Stimulated activated CD4-positive, alpha-beta T cell treated with anti-CD3 and anti-CD28 coated beads, Interleukin-12 subunit alpha, Interleukin-12 subunit beta, amount 100 ng/mL, for 24 hours (primary cell): ENCODE results near the gene CYRIA.
A peak's percentile ranks its signal among the peaks of the same experiment; 100 is the strongest.

Experiments used
- DNase-seq, 2 experiments: peaks; one replicate each; pipeline ENCODE4 v3.0.0-alpha.2; 2020; ENCODE audit warnings: low read depth in 2 of 2

The CYRIA gene

DNA sequence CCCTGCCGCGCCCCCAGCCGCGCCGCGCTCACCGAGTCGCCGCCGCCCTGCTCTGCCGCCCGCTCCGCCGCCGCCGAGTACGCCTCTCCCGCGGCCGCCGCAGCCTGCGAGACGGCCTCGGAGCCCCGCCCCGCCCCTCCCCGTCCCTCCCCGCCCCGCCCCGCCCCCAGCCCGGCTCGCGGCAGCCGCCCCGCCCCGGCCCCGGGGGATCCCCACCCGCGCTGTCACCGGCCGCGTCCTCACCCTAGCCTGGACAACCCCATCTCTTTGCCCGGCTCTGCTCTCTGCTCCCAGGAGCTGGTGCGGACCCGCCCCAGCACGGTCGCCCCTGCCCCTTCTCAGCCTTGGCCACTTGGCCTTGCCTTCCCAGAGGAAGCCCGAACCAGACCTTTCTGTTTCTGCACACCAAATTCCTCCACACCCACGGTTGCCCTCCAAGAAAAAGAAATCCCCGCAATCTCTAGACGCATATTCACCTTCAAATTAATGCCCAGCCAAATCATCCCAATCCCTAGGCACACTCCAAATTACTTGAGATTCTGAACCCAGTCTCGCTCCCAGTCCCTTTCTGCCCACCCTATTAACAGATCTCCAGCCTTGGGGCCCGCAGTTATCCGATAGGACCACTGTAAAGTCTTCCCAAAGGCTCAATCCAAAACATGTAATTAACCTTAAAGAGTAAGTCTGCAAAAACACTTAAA is at the start of gene CYRIA:
Gene CYRIA (minus strand): TSS at position 87 of the 701 bp plus-strand sequence. CDS start 77,715 bp downstream, outside the sequence.
- DNase-seq: peak; percentile 6 to 21

GRCh38 chr2:16713011-16713423 is 47.4 kb upstream of the CYRIA start:
- no peak for DNase-seq

DNA sequence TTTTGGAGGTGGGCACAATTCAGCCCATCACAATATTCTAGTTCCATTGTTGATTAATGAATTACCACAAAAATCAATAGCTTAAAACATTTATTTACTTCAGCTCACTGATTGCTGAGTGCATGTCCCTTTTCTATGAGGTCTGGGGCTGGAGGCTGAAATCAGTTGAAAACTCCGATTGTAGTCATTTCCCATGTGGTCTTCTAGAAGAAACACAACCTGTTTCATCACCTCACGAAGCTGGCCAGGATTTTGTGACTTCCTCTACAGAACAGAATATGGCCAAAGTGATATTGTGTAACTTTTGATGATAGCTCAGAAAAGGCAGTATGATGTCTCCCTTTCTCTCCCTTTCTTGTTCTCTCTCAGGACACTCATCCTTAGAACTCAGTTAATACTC is 44.1 kb upstream of the CYRIA start:
- no peak for DNase-seq

DNA sequence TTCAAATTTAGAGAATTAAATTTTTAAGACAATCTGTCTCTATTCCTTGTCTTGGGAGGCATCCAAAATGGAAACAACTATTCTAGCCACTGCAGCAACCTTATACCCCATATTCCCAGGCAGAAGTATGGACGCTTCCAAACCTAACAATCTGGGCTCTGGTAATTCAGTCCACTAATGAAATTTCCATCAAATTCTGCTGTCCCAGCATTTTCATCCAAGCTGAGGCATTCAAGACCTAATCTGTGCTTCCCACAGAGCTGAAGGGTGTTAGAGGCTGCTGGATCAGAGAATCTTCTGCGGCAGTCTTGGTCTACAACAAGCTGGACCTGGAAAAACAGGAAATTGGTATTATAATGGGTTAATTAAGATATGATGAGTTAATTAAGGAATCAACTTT is 42.5 kb upstream of the CYRIA start:
- no peak for DNase-seq

GRCh38 chr2:16707014-16707623 is 41.5 kb upstream of the CYRIA start:
- DNase-seq: no peak

DNA sequence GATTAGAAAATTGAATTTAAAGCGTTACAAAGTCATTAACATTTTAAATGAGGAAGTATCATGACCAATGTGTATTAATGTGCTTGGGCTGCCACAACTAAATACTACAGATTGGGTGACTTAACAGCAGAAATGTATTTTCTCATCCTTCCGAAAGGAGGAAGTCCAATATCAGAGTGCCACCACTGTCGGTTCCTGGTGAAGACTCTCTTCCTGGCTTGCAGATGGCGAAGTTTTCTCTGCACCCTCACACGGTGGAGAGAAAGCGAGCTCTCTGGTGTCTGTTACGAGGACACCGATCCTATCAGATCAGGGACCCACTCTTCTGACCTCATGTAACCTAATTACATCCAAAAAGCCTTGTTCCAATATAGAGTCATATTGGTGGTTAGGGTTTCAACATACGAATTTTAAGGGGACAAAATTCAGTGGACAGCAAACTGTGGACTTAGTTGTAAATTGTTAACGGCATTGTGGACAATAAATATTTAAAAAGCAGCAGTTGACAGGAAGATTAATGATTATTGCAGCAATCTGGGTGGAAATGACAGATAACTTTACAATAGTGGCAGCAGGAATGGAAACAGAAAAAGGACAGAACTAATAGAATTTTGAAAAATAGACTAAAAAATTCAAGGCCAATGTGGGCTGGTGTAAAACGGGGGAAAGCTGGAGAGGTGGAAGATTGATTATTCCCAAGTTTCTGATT is 35.1 kb upstream of the CYRIA start:
- no peak for DNase-seq

DNA sequence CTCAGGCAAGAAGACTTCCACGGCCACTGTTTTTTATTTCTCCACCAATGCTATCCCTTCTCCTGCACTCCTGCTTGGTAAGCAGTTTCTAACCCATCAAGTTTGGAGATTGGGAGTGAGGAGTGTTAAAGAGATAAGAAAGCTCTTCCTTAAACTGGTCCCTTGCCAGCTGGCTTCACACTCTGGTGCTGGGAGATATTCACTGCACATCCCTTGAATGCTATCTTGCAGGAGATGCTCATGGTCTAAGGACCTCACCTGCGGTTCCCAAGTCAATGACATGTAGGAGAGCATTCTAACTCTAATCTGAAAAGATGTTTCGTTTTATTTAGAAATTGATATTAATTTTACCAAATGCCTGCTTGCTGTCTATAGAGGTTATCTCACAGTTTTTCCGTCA is 28.2 kb upstream of the CYRIA start:
- no peak for DNase-seq

GRCh38 chr2:16691261-16691660 is 25.6 kb upstream of the CYRIA start:
- DNase-seq: no peak

- no peak for DNase-seq
Observed at GRCh38 chr2:16687955-16688354, 22.3 kb upstream of the CYRIA start.

DNA sequence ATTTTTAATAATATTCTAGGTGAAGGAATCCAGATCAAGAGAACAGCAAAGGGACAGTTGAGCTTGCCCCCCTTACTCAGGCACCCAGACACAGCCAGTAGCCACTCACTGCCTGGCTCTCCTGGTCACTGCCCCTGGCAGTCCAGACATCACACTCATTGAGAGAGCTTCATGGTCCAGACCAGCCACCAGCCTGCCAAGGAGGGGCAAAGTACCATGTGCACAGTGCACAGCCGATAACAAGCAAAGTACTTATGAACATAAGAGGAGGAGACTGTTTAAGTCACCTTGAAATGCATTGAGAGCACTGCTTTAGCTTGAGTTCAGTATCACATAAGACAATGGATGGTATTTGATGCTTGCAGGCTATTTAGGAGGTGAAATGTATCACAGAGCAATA is 21.6 kb upstream of the CYRIA start:
- no peak for DNase-seq

GRCh38 chr2:16686641-16687040 is 21.0 kb upstream of the CYRIA start:
- DNase-seq: no peak

DNA sequence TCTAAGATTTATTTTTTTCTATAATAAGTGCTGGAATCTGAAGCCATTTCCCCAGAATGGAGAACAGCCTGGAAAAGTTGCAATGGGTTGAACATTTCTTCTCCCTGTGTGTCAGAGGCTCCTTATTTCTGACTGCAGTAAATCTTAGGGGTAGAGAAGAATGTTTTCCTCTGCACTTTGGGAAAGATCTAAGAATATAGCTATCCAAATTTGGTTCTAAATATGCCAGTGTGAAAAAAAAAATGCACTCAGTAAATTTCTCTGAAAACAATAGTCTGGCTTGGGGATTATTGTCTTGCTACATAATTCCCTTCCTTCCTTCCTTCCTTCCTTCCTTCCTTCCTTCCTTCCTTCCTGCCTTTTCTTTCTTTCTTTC is 19.7 kb upstream of the CYRIA start:
- DNase-seq: no peak

DNA sequence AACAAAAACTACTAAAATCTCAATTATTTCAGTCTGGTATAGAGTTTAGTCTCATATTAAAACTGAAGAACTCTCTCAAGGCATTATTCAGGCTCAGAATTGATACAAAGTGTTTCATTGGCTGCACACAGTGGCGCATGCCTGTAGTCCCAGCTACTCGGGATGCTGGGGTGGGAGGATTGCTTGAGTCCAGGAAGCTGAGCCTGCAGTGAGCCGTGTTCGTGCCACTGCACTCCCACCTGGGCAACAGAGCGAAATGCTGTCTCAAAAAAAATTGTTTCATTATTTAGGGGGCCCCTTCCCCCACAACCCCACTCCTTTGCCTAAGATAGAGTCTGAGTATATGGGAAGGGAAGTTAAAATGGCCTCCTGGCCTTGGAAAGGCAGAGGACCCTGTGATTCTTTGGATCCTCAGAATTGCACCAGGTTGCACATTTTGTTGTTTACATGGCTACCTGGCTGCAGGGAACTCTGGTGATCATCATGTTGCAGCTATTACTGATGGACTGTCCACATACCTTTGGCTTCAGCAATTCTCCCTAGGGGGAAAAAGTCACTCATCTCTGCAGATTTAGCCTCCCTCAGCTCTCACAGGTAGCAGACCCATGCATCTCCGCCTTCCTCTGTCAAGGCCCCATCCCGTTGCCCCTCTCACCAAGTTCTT is 19.2 kb upstream of the CYRIA start:
- DNase-seq: no peak

GRCh38 chr2:16683576-16683975 is 17.9 kb upstream of the CYRIA start:
- DNase-seq: no peak

- no peak for DNase-seq
Observed at GRCh38 chr2:16682431-16683118, 16.9 kb upstream of the CYRIA start.

DNA sequence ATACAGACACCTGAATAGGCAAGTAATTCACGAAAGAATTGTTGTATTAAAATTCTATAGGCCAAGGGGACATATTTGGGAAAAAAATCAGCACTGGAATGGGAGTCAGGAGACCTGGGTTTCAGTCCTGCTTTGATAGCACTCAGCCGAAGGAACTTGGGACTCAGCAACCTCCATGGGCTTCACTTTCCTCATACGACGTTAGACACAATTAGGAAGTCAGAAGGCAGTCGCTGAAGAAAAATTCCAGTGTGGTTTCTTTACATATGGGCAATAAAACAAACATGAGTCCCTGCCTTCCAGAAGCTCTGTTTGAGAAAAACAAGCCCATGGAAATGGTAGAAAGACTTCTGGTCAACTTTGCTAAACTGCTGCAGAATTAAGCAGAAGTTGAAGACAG is 15.1 kb upstream of the CYRIA start:
- no peak for DNase-seq

GRCh38 chr2:16680304-16680703 is 14.7 kb upstream of the CYRIA start:
- DNase-seq: no peak

DNA sequence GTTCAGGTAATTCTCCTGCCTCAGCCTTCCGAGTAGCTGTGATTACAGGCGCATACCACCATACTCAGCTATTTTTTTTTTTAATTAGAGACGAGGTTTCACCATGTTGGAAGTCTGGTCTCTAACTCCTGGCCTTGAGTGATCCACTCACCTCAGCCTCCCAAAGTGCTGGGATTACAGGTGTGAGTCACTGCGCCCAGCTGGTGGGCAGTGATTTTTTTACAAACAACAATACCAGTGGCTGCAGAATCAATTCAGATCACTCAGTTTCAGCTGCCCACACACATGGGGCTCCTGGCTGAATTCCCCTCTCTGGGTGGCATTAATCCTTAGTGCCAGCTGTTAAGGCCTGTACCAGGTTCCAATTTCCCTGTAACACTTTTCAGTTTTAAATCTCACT is 13.3 kb upstream of the CYRIA start:
- DNase-seq: no peak

DNA sequence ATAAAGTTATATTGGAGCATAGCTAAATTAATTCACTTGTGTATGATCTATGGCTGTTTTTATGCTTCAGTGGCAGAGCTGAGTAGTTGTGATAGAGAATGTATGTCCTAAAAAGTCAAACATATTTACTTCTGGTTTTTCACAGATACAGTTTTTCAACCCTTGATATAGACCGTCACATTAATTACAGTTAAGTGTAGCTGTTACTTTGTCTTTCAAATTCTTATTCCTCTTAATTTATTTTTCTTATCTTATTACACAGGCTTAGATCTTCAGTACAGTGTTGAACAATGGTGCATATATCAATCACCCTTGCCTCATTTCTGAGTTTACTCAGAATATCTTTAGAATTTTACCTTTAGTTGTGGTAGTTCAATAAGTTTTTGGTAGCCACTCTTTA is 12.2 kb upstream of the CYRIA start:
- DNase-seq: no peak

- no peak for DNase-seq
Observed at GRCh38 chr2:16675781-16676180, 10.1 kb upstream of the CYRIA start.

- no peak for DNase-seq
Observed at GRCh38 chr2:16674154-16674553, 8.5 kb upstream of the CYRIA start.

DNA sequence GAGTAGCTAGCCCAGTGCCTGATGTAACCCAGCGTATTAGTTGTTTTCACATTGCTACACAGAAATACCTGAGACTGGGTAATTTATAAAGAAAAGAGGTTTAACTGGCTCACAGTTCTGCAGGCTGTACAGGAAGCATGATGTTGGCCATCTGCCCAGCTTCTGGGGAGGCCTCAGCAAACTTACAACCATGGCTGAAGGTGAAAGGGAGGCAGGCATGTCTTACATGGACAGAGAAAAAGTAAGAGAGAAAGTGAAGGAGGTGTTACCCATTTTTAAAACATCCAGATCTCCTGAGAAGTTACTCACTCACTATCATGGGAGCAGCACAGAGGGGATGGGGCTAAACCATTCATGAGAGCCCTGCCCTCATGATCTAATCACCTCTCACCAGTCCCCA is 6.1 kb upstream of the CYRIA start:
- DNase-seq: no peak
